ENCODE measurements around the gene ZFPM1.
"Not testable (repeated sequence)": the region's sequence is repeated elsewhere in the genome, so short reads cannot be mapped to it uniquely, and the experiment has no call there.

Gene ZFPM1

GRCh38 chr16:88478889-88479792 lies 26.1 kb downstream of the ZFPM1 start:
- no peak for DNase-seq (ENCODE audit: low read depth)

- no peak for DNase-seq (ENCODE audit: low read depth)
Measured at GRCh38 chr16:88479793-88480760, 27.0 kb downstream of the ZFPM1 start.

GRCh38 chr16:88480829-88481228 lies 27.7 kb downstream of the ZFPM1 start:
- DNase-seq (ENCODE audit: low read depth) = no peak

- no peak for DNase-seq (ENCODE audit: low read depth)
Measured at GRCh38 chr16:88481851-88482250, 28.8 kb downstream of the ZFPM1 start.

- no peak for DNase-seq (ENCODE audit: low read depth)
Measured at GRCh38 chr16:88482630-88483391, 29.7 kb downstream of the ZFPM1 start.

GRCh38 chr16:88483392-88483641 lies 30.2 kb downstream of the ZFPM1 start:
- DNase-seq (ENCODE audit: low read depth) = no peak

GRCh38 chr16:88484505-88485365 lies 31.7 kb downstream of the ZFPM1 start:
- no peak for DNase-seq (ENCODE audit: low read depth)

- DNase-seq (ENCODE audit: low read depth) = not testable (repeated sequence)
Measured at GRCh38 chr16:88485366-88485741, 32.3 kb downstream of the ZFPM1 start.

- no peak for DNase-seq (ENCODE audit: low read depth)
Measured at GRCh38 chr16:88486398-88487123, 33.5 kb downstream of the ZFPM1 start.

GRCh38 chr16:88487124-88487432 lies 34.0 kb downstream of the ZFPM1 start:
- DNase-seq (ENCODE audit: low read depth) = no peak

- DNase-seq (ENCODE audit: low read depth) = no peak
Measured at GRCh38 chr16:88487920-88488851, 35.1 kb downstream of the ZFPM1 start.

GRCh38 chr16:88489163-88489741 lies 36.2 kb downstream of the ZFPM1 start:
- no peak for DNase-seq (ENCODE audit: low read depth)

GRCh38 chr16:88491001-88491559 lies 38.0 kb downstream of the ZFPM1 start:
- no peak for DNase-seq (ENCODE audit: low read depth)

GRCh38 chr16:88491560-88492310 lies 38.7 kb downstream of the ZFPM1 start:
- no peak for DNase-seq (ENCODE audit: low read depth)

GRCh38 chr16:88493879-88494278 lies 40.8 kb downstream of the ZFPM1 start:
- DNase-seq (ENCODE audit: low read depth) = no peak

GRCh38 chr16:88494335-88495154 lies 41.5 kb downstream of the ZFPM1 start:
- no peak for DNase-seq (ENCODE audit: low read depth)

- no peak for DNase-seq (ENCODE audit: low read depth)
Measured at GRCh38 chr16:88495268-88495772, 42.2 kb downstream of the ZFPM1 start.
